Caco-2 (cell line): ENCODE measurements around the gene MYL12B. TPM values are rescaled to one million over a fixed set of nuclear protein-coding genes. Genes with fewer than 3 reads are reported as not detected.

ENCODE experiments used
- BruUV-seq: library from RNA; stranded (reverse); fragments of 400-500 nt; replicated peaks from 2 replicates; lab custom pipeline; 2021; lab: Mats Ljungman, UMichigan
- CTCF ChIA-PET: fragments of 300-600 bp; sonication (Branson Sonifier 250); formaldehyde crosslinking; loops from one replicate; lab custom pipeline; 2022; ENCODE audit warnings: antibody characterized with exemption; lab: Charles Lee
- POLR2A ChIA-PET: fragments of 300-600 bp; sonication (Branson Sonifier 250); formaldehyde crosslinking; loops from one replicate; lab custom pipeline; 2022; ENCODE audit warnings: antibody characterized with exemption; lab: Charles Lee
- DNase-seq, 2 experiments: peaks; one replicate each; pipeline versions ENCODE4 v3.0.0 to v3.0.0-alpha.2; 2020 to 2022
- H3K27me3 ChIP-seq: replicated peaks from 2 replicates; pipeline ENCODE4 v1.6.0; 2011; ENCODE audit warnings: low read length; ENCODE audit not compliant: control insufficient read depth, insufficient read depth
- H3K36me3 ChIP-seq: 2 replicates; pipeline ENCODE4 v1.5.1; 2011; ENCODE audit warnings: low read length; ENCODE audit not compliant: control insufficient read depth, insufficient read depth
- H3K4me1 ChIP-seq: fragments of 250-450 bp; sonication (Bioruptor Pico); 2 replicates; pipeline ENCODE4 v1.5.1; 2020; ENCODE audit warnings: mild to moderate bottlenecking
- H3K4me3 ChIP-seq: 2 replicates; pipeline ENCODE4 v1.5.1; 2011; ENCODE audit warnings: low read depth, mild to moderate bottlenecking, control low read depth, low read length
- H3K9me3 ChIP-seq: fragments of 250-450 bp; sonication (Bioruptor Pico); 2 replicates; pipeline ENCODE4 v1.5.1; 2020; ENCODE audit warnings: mild to moderate bottlenecking, moderate library complexity
- H3K27ac Mint-ChIP-seq: one replicate; pipeline ENCODE4 v1.8.0; 2022; ENCODE audit warnings: mixed read lengths; ENCODE audit not compliant: unreplicated experiment
- H3K27me3 Mint-ChIP-seq: one replicate; pipeline ENCODE4 v1.8.0; 2022; ENCODE audit warnings: mixed read lengths; ENCODE audit not compliant: insufficient read depth, unreplicated experiment
- H3K36me3 Mint-ChIP-seq: one replicate; pipeline ENCODE4 v1.8.0; 2022; ENCODE audit warnings: mild to moderate bottlenecking, mixed read lengths; ENCODE audit not compliant: insufficient read depth, unreplicated experiment
- H3K4me1 Mint-ChIP-seq: one replicate; pipeline ENCODE4 v1.8.0; 2022; ENCODE audit warnings: low read depth, mixed read lengths; ENCODE audit not compliant: unreplicated experiment
- H3K4me3 Mint-ChIP-seq: one replicate; pipeline ENCODE4 v1.8.0; 2022; ENCODE audit warnings: mild to moderate bottlenecking, moderate library complexity, mixed read lengths; ENCODE audit not compliant: unreplicated experiment
- H3K9me3 Mint-ChIP-seq: one replicate; pipeline ENCODE4 v1.8.0; 2022; ENCODE audit warnings: mixed read lengths; ENCODE audit not compliant: unreplicated experiment
- intact Hi-C: fragments of 100-400 bp; cut with micrococcal nuclease; formaldehyde crosslinking; loops from one replicate; pipeline ENCODE4 v1.10.0; 2022; ENCODE audit not compliant: unreplicated experiment
- total RNA-seq: library from RNA; stranded (reverse); gene quantifications from 2 replicates; pipeline ENCODE4 v1.2.3, GENCODE V29; 2022
- TF ChIP-seq, protein P1 (sequence below), 2 experiments: fragments of 200-600 bp in 1 of 2; IDR thresholded peaks; 1 replicate in 1 of 2; 2 replicates in 1 of 2; pipeline versions ENCODE4 v1.5.1 to v1.8.0; 2011 to 2022; ENCODE audit warnings: antibody characterized with exemption in 1 of 2, control low read depth in 1 of 2, inconsistent platforms in 1 of 2, low read depth in 1 of 2, low read length in 1 of 2, mild to moderate bottlenecking in 1 of 2, moderate library complexity in 1 of 2; ENCODE audit not compliant: insufficient read depth in 1 of 2, severe bottlenecking in 1 of 2, unreplicated experiment in 1 of 2

Gene MYL12B
- total RNA-seq, 1 experiment from 2014 or later: 467 TPM

DNA sequence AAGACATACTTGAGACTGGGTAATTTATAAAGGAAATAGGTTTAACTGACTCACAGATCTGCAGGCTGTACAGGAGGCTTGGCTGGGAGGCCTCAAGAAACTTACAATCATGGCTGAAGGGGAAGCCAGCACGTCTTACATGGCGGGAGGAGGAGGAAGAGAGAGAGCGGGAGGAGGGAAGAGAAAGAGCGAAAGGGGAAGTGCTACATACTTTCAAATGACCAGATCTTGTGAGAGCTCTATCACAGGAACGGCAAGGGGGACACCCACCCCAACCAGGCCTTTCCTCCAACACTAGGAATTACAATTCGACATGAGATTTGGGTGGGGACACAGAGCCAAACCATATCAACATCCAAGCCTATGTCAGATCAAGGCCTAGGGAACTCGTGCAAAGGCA lies 24.2 kb downstream of the MYL12B start:
- intact Hi-C loops: no loop called here
- CTCF ChIA-PET: interaction anchor here (1.0 to 1.5 kb wide), 2 partner anchors 308 to 381 kb away, joined by 3 to 4 read pairs; no protein-coding TSS in a partner anchor
- no peaks in the 10 kb centered on the region for H3K36me3 ChIP-seq
- H3K9me3 ChIP-seq: peaks cover 6% of the 10 kb centered on the region; the same call in 1 of the 2 replicates
- BruUV-seq: no TSS peak
- Mint-ChIP-seq H3K27ac (no peak overlapping the region), H3K4me3 (no peak overlapping the region), H3K9me3 (peaks cover 20% of the 10 kb centered on the region), H3K36me3 (peaks cover 6% of the 10 kb centered on the region), H3K4me1 (peaks cover 6% of the 10 kb centered on the region), H3K27me3 (no peaks in the 10 kb centered on the region)
- POLR2A ChIA-PET: no interaction called here
- TF ChIP-seq, protein P1, sequence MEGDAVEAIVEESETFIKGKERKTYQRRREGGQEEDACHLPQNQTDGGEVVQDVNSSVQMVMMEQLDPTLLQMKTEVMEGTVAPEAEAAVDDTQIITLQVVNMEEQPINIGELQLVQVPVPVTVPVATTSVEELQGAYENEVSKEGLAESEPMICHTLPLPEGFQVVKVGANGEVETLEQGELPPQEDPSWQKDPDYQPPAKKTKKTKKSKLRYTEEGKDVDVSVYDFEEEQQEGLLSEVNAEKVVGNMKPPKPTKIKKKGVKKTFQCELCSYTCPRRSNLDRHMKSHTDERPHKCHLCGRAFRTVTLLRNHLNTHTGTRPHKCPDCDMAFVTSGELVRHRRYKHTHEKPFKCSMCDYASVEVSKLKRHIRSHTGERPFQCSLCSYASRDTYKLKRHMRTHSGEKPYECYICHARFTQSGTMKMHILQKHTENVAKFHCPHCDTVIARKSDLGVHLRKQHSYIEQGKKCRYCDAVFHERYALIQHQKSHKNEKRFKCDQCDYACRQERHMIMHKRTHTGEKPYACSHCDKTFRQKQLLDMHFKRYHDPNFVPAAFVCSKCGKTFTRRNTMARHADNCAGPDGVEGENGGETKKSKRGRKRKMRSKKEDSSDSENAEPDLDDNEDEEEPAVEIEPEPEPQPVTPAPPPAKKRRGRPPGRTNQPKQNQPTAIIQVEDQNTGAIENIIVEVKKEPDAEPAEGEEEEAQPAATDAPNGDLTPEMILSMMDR (IDR thresholded peaks at IDR 0.05; ENCODE audit: insufficient read depth in 1 of 2, low read depth in 1 of 2, low read length in 1 of 2, severe bottlenecking in 1 of 2, unreplicated experiment in 1 of 2): no peak
- H3K4me1 ChIP-seq: no peaks in the 10 kb centered on the region
- no peak overlapping the region for H3K4me3 ChIP-seq
- no peak for DNase-seq
- no peaks in the 10 kb centered on the region for H3K27me3 ChIP-seq

DNA sequence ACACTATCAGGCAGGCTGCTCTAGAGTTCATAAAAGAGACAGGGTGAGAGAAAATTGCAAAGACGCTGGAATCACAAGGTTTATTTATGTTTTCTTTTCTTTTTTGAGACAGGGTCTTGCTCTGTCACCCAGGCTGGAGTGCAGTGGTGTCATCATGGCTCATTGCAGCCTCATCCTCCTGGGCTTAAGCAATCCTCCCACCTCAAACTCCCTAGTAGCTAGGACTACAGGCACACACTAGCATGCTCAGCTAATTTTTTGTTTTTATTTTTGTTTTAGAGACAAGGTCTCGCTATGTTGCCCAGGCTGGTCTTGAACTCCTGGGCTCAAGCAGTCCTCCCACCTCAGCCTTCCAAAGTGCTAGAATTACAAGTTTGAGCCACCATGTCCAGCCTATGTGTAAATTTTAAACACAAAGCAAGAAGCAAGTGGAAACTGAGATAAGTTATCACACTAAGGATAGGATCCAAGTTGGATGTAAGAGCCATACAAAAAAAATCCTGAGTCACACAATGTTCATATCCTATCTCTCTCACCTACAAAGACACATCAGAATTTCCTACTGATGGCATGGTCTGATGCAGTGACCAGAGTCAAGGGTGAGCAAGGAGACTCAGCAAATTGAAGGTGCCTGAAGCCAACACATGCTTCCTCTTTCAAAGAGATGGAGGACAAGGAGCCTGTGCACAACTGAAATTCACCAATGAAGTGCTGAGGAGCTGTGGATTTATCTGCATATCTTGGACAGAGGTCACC lies 31.4 kb downstream of the MYL12B start:
- no peak overlapping the region for H3K4me3 ChIP-seq
- Mint-ChIP-seq H3K4me3 (no peak overlapping the region), H3K27me3 (no peaks in the 10 kb centered on the region), H3K4me1 (peaks cover 7% of the 10 kb centered on the region), H3K36me3 (peaks cover 21% of the 10 kb centered on the region), H3K9me3 (peaks cover 43% of the 10 kb centered on the region), H3K27ac (no peak overlapping the region)
- TF ChIP-seq, protein P1 (IDR thresholded peaks at IDR 0.05; ENCODE audit: insufficient read depth in 1 of 2, low read depth in 1 of 2, low read length in 1 of 2, severe bottlenecking in 1 of 2, unreplicated experiment in 1 of 2): no peak
- H3K36me3 ChIP-seq: no peaks in the 10 kb centered on the region
- BruUV-seq: no TSS peak
- ChIA-PET CTCF (interaction anchor here (0.6 kb wide), 1 partner anchor 478 kb away, joined by 3 read pairs; no protein-coding TSS in a partner anchor), POLR2A (interaction anchor here (0.6 kb wide), 1 partner anchor 152 kb away, joined by 3 read pairs; no protein-coding TSS in a partner anchor)
- H3K9me3 ChIP-seq: peaks cover 9% of the 10 kb centered on the region; the same call in 1 of the 2 replicates
- no peaks in the 10 kb centered on the region for H3K27me3 ChIP-seq
- no peak for DNase-seq
- intact Hi-C loops: no loop called here
- H3K4me1 ChIP-seq: no peaks in the 10 kb centered on the region

DNA sequence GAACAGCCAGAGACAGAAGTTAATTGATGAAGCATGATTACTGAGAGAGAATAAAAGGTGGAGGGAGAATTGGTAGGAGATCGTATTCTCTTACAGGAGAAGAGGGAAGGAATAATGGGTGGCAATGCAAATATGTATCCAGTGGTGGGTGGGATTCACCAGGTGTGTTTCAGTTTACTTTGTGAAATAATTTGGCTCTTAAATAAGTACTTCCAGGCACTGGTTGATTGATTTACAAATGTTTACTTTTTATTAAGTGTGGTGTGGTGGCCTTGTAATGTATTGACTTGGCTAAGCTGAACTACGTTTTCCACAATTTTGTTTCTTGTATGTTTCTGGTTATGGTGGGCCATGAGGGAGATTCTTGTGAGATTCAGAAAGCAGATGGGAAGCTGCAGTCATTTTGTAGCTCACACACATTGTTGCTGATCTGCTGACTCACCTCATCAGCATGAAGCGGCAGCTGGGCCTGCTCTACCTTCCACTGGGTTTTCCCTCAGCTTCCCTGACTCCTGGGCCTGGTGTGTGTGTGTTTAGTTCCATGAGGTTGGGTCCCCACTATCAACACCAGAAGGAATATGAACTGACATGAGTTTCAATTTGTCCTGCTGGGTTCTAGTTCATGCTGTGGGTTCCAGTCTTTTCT lies 32.6 kb downstream of the MYL12B start:
- DNase-seq: no peak
- Histone ChIP-seq H3K4me1 (no peaks in the 10 kb centered on the region), H3K9me3 (peaks cover 9% of the 10 kb centered on the region; the same call in 1 of the 2 replicates), H3K36me3 (no peaks in the 10 kb centered on the region), H3K4me3 (no peak overlapping the region), H3K27me3 (no peaks in the 10 kb centered on the region)
- no peaks in the 10 kb centered on the region for H3K27me3 Mint-ChIP-seq
- ChIA-PET POLR2A (interaction anchor here (0.6 kb wide), 1 partner anchor 151 kb away, joined by 3 read pairs; no protein-coding TSS in a partner anchor), CTCF (no interaction called here)
- H3K4me3 Mint-ChIP-seq: no peak overlapping the region
- TF ChIP-seq, protein P1 (IDR thresholded peaks at IDR 0.05; ENCODE audit: insufficient read depth in 1 of 2, low read depth in 1 of 2, low read length in 1 of 2, severe bottlenecking in 1 of 2, unreplicated experiment in 1 of 2): no peak
- intact Hi-C loops: loop anchor here (5.0 kb wide), 2 partner anchors 293 to 373 kb away; no protein-coding TSS in a partner anchor
- H3K36me3 Mint-ChIP-seq: peaks cover 21% of the 10 kb centered on the region
- no TSS peak for BruUV-seq
- no peak overlapping the region for H3K27ac Mint-ChIP-seq
- H3K9me3 Mint-ChIP-seq: peaks cover 43% of the 10 kb centered on the region
- H3K4me1 Mint-ChIP-seq: peaks cover 7% of the 10 kb centered on the region
